GM18870 (cell line): ENCODE data around the gene KRTAP1-4.
"Not testable (repeated sequence)": the region's sequence is repeated elsewhere in the genome, so short reads cannot be mapped to it uniquely, and the experiment has no call there.

Source experiments
- ATAC-seq: cut with Tn5 transposase; IDR thresholded peaks from one replicate; pipeline ENCODE4 v1.9.1; 2021; ENCODE audit warnings: moderate library complexity; ENCODE audit not compliant: unreplicated experiment

The KRTAP1-4 gene

DNA sequence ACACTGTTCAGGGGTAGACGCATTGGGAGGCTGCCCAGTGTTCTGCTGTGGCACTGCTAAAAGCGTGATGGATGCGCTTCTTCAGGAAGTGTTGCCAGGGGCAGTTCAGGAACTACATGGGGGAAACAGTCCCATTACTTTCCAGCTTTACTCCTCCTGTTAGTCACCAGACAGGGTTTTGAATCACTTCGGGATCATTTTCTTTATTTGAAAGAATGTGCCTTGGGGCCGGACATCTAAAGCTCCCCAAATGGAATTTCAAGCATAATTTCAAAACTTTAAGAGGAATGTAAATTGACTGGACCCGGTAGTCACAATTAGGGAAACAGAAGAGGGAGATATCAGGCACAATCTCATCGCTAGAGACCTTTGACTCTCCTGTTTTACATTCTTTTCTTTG lies 18.4 kb upstream of the KRTAP1-4 start:
- ATAC-seq, result no peak

DNA sequence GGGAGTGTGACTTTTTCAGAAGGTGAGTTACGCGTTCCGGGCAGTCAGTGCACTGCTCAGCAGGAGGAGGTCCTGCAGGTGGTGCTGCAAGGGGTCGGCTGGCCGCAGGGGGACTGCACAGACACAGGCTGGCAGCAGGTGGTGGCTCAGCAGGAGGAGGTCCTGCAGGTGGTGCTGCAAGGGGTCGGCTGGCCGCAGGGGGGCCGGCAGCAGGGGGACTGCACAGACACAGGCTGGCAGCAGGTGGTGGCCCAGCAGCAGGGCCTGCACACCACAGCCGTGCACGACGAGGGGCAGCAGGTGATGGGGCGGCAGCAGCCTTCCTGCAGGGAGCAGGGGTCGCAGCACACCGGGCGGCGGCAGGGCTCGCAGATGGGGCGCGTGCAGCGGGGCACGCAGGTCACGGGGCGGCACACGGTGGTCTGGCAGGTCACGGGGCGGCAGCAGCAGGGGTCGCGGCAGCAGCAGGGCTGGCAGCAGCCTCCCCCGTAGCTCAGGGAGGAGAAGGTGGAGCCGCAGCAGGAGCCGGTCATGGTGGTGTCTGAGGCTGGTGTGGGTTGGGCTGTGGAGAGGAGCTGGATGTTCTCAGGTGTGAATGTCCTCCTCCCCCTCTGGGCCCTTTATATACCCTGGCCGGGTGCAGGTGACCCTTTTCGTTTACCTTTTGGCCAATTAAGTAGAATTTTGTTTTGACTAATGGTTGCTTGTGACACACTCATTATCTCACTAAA lies 16.9 kb upstream of the KRTAP1-4 start, which contains the start of gene KRTAP2-1:
KRTAP2-1 (minus strand) TSS at position 582 of the 731 bp plus-strand sequence; CDS start at position 533, 49 bp downstream.
- ATAC-seq, result not testable (repeated sequence)

GRCh38 chr17:41042953-41043352 lies 13.0 kb upstream of the KRTAP1-4 start:
- ATAC-seq, result no peak

DNA sequence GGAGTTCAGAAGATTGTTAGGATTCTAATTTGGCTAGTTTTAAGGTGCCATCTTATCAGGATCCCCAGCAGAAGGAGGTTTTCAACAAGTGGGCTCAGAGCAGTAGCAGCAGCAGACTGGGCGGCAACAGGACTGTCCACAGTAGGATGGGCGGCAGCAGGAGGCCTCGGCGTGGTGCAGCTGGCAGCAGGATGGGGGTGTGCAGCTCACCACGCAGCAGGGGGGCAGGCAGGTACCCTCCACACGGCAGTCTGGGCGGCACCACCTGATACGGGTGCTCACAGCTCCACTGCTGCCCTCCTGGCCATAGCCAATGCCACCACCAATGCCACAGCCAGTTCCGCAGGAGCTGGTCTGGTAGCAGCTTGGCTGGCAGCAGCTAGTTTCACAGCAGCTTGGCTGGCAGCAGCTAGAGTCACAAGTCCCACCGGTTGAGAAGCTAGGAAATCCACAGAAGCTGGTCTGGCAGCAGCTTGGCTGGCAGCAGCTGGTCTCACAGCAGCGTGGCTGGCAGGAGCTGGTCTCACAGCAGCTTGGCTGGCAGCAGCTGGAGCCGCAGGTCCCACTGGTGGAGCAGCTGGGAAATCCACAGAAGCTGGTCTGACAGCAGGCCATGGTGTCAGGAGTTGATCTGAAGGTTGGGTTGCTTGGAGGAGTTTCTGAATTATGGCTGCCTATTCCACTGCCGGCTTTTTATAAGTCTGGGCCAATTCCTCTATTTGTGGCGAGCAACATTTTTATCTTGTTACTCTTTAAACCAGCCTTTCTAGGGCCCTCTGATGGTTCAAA lies 11.0 kb upstream of the KRTAP1-4 start, which contains the start of gene KRTAP1-1:
KRTAP1-1 (minus strand) TSS at position 668 of the 789 bp plus-strand sequence; CDS start at position 615, 53 bp downstream.
- not testable (repeated sequence) for ATAC-seq

- ATAC-seq, result no peak
Measured at GRCh38 chr17:41037853-41038350, 7.9 kb upstream of the KRTAP1-4 start.

- not testable (repeated sequence) for ATAC-seq
Measured at GRCh38 chr17:41034346-41034935, 4.4 kb upstream of the KRTAP1-4 start, which contains the start of gene KRTAP1-3. KRTAP1-3 (minus strand) TSS chr17:41034874; CDS start chr17:41034821, 53 bp downstream.

DNA sequence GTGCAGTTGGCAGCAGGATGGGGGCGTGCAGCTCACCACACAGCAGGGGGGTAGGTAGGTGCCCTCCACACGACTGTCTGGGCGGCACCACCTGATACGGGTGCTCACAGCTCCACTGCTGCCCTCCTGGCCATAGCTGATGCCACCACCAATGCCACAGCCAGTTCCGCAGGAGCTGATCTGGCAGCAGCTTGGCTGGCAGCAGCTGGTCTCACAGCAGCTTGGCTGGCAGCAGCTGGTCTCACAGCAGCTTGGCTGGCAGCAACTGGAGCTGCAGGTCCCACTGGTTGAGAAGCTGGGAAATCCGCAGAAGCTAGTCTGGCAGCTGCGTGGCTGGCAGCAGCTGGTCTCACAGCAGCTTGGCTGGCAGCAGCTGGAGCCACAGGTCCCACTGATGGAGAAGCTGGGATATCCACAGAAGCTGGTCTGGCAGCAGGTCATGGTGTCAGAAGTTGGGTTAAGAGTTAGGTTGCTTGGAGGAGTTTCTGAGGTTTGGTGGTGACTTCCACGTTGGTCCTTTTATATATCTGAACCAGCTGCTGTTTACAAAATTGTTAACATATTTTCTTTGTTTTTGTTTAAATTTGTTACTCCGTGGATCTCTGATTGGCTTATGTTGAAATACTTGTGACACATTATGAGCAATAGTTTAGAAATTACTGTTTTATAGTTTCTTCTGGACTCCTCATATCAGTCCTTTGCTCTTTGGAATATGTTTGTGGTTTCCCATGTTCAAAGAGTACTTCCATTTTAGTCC lies 3.1 kb downstream of the KRTAP1-4 start, which contains the start of gene KRTAP1-5:
KRTAP1-5 (minus strand) TSS at position 494 of the 757 bp plus-strand sequence; CDS start at position 441, 53 bp downstream.
- no peak for ATAC-seq

DNA sequence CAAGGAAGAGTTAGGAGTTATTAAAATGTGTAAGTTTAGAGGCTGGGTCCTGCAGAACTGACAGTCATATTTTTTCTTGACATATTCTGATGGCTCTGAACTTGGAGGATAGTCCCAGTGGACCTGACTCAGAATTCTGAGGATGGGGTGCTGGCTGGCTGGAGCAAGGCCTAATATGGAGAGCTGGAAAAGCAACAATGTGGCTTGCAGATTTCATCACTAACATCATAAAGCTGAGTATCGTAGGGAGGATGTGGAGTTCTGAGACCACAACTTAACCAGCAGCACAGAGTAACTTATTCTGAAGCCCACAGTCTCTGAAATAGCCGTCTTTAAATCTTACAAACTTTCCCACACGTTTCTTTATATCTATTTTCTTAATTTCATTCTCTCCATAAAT lies 5.3 kb downstream of the KRTAP1-4 start:
- ATAC-seq, result no peak

DNA sequence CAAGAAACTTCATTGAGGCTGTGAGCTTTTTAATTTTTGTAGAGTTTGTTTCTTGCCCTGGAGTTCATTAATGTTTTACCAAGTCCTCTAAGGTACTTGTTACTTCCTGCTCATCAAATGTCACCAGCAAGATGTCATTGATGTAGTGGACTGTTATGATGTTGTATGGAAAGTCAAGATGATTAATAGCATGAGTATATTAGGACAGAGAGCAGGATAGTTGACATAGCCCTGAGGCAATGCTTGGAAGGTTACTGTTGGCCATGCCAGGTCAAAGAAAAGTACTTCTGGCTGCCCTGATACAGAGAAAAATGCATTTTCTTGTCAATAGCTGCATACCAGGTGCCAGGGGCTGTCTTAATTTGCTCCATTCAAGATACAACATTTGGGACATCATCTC lies 9.7 kb downstream of the KRTAP1-4 start:
- ATAC-seq, result no peak

GRCh38 chr17:41019415-41019814 lies 10.6 kb downstream of the KRTAP1-4 start:
- no peak for ATAC-seq

DNA sequence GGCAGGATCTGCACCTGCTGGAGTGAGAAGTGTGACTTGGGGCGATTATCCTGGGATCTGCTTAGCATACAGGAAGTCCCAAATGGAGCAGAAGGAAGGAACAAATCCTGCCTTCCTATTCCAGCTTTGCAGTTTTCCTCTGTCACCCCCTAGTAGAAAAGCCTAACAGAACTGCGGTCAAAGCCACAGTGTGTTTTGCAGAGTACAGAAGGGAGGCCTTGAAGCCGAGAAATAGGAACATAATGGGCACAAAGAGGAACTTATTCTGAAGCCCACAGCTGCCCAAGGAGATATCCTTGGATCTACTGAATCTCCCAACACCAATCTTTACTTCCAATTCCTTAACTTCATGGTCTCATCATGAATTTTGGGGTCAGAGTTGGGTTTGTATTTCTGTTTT lies 11.5 kb downstream of the KRTAP1-4 start:
- ATAC-seq, result no peak

- no peak for ATAC-seq
Measured at GRCh38 chr17:41016578-41017215, 13.3 kb downstream of the KRTAP1-4 start.

GRCh38 chr17:41015454-41015853 lies 14.5 kb downstream of the KRTAP1-4 start:
- no peak for ATAC-seq

GRCh38 chr17:41013606-41014005 lies 16.4 kb downstream of the KRTAP1-4 start:
- no peak for ATAC-seq

DNA sequence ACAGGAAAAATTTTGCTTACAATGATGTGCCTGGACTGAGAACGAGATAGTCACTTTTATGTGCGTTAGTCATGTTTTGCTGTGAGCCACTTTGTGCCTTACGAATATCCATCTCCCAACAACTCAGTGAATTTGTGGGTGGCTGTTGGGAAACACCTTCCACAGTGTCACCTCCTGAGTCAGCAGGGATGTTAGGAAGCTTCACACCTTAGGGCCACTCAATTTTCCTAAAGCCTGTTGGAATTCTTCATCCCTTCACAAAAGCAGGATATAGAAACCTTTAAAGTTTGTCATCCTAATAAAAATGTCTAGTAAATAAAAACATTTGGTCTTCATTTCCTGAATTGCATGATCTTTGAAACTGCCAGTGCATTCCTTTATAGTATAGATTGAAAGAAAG lies 16.8 kb downstream of the KRTAP1-4 start:
- ATAC-seq, result no peak

DNA sequence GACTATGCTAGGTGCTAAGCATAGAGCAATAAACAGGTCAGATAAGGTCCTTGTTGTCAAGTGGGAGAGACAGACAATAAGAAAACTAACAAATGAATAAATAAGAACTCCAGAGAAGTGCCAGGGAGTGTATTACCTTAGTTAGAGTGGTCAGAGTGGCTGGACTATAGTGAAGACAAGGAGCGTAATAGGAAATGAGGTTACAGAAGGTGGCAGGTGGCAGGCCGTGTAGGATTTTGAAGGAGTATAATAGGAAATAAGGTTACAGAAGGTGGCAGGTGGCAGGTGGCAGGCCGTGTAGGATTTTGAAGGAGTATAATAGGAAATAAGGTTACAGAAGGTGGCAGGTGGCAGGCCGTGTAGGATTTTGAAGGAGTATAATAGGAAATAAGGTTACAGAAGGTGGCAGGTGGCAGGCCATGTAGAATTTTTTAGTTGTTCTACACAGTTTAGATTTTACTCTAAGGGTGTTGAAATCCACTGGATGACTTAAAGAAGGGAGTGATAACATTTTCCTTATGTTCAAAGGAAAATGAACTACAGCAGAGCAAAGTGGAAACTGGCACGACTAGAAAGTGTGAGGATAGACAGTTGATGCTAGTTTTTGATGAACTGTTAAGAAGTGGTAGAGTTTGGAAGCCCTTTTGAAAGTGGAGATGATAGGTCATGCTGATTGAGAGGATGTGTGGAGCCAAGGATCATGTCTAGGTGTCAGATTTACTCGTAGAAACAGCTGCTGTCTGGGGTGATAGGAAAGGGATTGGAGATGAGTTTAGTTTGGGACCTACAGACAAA lies 17.5 kb downstream of the KRTAP1-4 start:
- no peak for ATAC-seq

DNA sequence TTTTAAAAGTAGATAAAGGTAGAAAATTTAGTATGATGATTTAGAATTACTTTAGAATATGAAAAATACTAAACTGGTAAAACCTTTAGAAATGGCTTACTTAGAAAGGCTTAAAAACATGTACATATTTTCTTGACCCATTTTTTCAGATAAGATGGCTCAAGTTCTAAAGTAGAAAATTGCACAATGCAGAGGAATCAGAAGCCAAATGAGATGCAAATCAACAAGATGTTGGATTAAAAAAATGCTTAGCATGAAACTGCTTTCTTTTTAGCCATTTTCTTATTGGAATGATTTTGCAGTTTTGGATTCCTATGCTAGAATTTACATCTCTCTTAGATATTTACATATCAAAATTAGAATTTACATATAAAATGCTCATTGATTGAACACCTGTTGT lies 19.6 kb downstream of the KRTAP1-4 start:
- ATAC-seq, result no peak

- no peak for ATAC-seq
Measured at GRCh38 chr17:41009936-41010335, 20.1 kb downstream of the KRTAP1-4 start.

GRCh38 chr17:41009301-41009760 lies 20.7 kb downstream of the KRTAP1-4 start:
- ATAC-seq, result no peak
